NCI-H2227 (cell line): ENCODE data around the gene VAPB.

Experiments
- DNase-seq: peaks from one replicate; lab custom pipeline; 2025; ENCODE audit not compliant: unreplicated experiment; lab: John Stamatoyannopoulos, UW

VAPB gene

GRCh38 chr20:58479726-58480440 lies 90.9 kb downstream of the VAPB start:
- no peak for DNase-seq

DNA sequence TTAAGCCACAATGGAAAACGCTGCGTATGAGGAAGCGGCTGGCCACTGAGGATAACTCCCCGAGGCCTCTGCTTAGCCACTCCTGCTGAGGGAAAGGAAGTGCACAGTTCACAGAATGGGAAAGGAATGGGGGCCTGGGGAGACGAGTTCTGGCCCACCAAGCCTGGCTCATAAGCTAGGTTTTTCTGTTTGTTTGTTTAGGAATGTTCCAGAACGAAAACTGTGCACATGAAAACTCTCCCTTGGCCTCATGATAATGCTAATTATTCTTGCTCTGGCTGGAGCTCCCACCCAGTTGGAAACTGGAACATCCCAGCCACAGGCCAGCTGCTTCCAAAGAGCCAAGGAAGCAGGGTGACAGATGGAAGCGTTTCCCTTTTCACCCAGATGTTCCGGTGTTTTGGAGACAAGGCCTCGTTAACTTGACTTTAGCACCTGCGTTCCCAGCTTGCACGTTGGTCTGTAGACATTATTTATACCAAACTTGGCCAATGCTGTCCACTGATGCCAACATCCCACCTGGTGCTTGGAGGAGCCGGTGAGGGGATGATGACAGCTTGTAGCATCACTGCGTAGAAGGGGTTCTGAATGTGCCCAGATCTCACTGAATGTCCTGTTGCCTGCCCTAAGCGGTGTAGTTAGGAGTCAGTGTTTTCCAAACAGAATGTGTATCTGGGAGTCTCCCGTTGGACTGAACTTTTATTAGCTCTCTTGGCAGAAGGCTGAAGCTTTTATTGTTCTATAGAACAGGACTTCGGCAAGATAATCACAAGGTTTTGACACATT lies 91.7 kb downstream of the VAPB start:
- no peak for DNase-seq

- no peak for DNase-seq
Observed at GRCh38 chr20:58481481-58482021, 92.5 kb downstream of the VAPB start.

GRCh38 chr20:58482416-58482815 lies 93.4 kb downstream of the VAPB start:
- no peak for DNase-seq

- no peak for DNase-seq
Observed at GRCh38 chr20:58483051-58483450, 94.0 kb downstream of the VAPB start.

GRCh38 chr20:58483470-58483869 lies 94.4 kb downstream of the VAPB start:
- DNase-seq: no peak

GRCh38 chr20:58485393-58485792 lies 96.4 kb downstream of the VAPB start:
- DNase-seq: no peak

DNA sequence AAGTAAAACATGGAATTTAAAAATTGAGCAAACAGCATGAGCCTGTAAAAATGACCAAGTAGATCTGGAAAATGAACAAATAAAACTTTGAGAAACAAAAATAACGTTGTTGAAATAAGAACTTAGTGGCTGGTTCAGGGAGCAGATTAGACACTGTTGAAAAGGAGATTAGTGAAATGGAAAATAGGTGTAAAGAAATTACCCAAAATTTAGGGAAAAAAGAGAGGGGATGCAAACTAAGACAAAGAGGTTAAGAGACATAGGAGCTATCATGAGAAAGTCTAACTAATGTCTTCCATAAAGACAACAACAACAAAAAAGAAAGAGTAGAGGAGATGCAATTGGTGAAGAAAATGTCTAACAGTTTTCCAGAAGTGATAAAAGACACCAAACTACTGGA lies 97.2 kb downstream of the VAPB start:
- DNase-seq: no peak

DNA sequence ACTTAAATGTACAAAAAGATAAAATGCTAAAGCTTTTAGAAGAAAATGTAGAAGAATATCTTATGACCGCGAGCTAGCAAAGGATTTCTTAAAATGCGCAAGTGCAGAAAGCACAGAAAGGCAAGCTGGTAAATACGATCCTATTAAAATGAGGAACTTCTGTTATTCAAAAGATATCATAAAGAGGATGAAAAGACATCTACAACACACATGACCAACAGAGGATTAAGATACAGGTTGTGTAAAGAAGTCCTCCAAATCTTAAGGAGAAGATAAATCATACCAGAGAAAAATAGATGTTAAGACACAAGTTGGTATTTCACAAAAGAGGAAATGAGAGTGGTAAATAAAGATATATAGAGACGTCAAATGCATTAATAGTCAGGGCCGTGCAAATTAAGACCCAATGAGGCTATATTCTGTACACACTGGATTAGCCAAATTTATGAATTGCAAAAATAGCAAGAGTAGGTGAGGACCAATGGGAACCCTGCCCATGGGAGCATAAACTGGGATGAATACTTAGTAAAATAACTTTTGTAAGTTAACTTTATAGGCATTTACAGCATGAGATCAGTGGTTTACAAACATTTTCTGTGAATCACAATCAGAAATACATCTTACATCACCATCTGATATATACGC lies 103.2 kb downstream of the VAPB start:
- DNase-seq: no peak

DNA sequence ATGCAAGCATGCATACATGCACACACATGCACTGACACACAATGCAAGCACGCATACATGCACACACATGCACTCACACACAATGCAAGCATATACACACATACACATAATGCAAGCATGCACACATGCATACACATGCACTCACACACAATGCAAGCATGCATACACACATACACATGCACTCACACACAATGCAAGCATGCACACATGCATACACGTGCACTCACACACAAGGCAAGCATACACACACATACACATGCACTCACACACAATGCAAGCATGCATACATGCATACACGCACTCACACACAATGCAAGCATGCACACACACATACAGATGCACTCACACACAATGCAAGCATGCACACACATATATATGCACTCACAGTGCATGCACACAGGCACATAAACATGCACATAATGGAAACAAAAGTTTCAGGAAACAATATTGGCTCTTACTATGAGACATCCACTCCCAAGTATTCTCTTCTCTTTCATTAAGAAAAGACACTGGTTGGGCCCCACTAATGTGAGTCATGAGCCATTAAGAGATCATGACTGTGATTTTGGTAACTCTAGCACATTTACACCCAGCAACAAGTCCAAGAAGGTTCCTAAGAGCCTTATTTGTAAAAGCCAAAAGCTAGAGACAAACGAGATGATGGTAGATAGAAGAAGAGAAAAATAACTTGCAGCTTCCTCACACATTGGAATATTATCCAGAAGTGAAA lies 103.9 kb downstream of the VAPB start:
- no peak for DNase-seq

GRCh38 chr20:58494923-58495622 lies 106.0 kb downstream of the VAPB start:
- no peak for DNase-seq

DNA sequence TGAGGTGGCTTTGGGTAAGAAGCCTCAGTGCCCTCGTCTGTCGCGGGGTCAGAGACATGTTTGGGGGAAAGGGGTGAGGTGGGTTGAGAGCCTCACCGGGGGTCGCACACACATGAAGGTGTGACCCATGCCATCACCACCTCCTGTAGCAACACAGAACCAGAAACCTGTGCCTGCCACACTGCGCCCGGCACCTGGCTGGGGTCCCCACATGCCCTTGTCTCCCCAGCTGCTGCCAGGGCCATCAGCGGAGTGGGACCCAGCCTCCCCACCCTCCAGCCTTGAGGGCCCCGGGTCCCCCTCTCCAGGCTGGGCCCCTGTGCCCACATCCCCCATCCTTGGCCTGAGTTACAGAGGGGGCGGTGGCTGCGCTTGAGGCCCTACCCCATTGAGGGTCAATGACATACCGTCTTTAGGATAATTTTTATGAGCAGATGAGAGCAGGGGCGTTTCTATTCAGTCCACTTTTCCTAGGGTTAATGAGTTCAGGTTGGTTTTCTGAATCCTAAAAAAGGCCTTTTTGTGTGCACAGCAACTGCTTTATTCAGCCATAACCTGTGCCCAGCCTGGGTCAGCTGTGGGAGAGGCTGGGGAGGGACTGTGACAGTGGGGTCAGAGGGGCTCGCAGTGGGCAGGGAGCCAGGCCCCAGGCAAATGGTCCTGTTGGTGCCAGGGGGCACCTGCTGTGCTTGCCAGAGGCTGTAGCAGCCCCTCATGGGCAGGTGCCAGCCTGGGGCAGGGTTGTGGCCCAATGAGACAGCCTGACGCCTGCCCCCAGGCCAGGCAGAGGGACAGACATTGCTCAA lies 106.8 kb downstream of the VAPB start:
- no peak for DNase-seq

GRCh38 chr20:58496429-58496769 lies 107.4 kb downstream of the VAPB start:
- no peak for DNase-seq

DNA sequence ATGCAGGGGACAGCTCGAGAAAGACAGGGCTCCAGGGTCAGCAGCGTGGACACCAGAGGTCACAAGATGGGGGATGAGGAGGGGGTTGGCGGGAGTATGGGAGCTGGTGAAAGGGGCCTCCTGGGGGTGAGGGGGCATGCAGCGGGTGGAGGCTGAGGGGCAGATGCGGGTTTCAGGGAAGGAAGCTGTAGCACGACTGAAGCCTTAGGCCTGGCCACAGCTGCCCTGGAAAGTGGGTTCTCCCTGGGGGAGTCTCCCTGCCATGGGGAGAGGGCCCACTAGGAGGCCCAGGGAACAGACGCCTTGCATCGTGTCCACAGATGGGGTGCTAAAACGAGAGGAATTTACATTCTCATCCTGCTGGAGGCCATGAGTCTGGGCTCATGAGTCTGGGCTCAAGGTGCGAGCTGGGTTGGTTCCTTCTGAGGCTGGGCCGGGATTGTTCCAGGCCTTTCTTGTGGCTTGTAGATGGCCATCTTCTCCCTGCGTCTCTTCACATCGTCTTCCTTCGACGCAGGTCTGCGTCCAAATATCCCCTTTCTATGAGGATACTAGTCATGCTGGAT lies 108.1 kb downstream of the VAPB start:
- no peak for DNase-seq

DNA sequence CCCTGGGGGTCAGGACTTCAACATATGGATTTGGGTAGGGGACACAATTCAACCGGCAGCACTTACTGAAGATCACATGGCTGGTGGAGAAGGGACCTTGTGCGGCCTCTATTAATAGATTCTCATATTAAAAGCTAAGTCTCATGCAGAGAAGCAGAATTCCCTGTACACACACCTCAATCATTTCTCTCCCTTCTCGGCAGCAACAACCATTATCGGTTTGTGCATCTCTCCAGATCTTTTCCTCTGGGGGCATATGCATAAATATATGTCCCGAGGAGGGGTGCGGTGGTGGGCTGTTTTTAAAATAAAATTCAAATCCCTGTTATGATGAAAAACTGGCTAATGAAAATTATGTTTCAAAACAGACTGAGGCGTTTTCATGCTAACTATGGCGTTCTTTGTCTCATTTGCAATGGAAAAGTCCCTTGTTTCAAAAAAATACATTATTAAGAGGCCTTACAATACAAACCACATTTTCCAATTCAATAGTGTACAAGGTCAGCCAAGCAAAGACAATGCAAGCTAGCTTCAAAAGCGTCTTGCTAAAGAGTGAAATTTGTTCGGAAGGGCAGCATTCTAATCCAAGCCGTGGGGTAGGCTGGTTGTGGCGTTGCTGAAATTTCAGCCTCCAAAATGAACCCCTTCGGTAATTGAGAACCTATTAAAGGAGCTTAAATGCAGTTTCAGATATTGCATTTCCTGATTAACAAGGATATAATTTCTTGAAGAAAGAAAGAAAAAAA lies 108.9 kb downstream of the VAPB start:
- no peak for DNase-seq

- no peak for DNase-seq
Observed at GRCh38 chr20:58498470-58499068, 109.5 kb downstream of the VAPB start.

GRCh38 chr20:58500256-58500655 lies 111.2 kb downstream of the VAPB start:
- DNase-seq: no peak
